HG02610 (cell line): ENCODE measurements around the gene ZGPAT.

ENCODE experiments used
- ATAC-seq: cut with Tn5 transposase; IDR thresholded peaks from one replicate; pipeline ENCODE4 v1.9.1; 2021; ENCODE audit warnings: mild to moderate bottlenecking, moderate library complexity; ENCODE audit not compliant: unreplicated experiment

ZGPAT gene

DNA sequence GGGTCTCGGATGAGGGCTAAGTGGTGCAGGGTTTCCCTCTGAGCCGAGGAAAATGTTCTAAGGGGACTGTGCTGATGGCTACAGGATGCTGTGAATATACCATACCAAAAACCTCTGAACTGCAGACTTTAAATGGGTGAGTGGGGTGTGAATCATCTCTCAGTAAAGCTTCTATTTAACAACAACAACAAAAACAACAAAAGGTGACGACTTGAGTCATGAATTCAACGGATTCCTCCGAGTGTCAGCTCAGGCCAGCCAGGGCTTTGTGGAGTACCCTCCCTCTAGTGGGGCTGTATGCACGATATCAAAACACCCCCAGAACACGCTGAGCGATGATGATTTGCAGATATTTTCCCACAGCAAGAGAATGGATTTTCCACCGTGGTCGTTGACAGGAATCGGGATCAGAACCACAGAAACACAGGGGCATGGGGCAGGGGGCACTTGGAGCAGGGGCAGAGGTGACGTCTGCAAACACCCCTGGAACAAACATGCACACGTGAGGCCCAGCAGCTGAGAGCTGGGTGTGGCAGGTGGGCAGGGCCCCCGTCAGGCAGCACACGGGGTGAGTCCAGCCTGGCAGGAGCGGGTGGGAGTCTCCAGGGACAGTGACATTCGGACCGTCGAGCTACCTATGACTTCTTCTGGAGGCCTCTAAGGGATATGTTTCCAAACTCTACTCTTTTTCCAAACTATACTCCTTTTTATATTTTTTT lies 70.4 kb downstream of the ZGPAT start:
- no peak for ATAC-seq

DNA sequence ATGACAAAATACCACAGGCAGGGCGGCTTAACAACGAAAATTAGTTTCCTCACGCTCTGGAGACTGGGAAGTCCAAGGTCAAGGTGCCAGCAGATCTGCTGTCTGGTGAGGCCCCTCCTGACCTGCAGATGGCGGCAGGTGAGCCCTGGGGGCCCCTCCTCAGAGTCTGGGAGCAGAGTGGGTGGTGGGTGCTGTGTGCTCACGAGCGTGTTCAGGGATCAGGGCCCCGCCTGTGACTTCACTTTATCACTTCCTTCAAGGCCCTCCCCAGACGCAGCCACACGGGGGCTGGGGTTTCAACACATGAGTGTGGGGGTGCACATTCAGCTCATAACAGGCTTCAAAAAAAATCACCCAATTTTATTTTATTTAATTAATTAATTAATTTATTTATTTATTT lies 71.0 kb downstream of the ZGPAT start:
- no peak for ATAC-seq

DNA sequence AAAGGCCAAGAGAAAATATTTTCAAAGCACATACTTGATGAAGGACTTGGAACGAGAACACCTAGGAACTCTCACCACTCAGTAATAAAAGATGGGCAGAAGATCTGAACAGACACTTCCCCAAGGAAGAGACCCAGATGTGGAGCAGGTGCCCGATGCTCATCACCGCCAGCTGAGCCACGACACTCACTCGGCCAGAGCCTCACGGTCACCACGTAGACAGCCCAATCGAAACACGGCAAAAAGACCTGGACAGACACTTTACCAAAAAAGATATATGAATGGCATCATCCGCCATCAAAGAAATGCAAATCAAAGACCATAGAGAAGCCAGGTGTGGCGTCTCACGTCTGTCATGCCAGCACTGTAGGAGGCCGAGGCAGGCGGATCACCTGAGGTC lies 73.3 kb downstream of the ZGPAT start:
- ATAC-seq = no peak

DNA sequence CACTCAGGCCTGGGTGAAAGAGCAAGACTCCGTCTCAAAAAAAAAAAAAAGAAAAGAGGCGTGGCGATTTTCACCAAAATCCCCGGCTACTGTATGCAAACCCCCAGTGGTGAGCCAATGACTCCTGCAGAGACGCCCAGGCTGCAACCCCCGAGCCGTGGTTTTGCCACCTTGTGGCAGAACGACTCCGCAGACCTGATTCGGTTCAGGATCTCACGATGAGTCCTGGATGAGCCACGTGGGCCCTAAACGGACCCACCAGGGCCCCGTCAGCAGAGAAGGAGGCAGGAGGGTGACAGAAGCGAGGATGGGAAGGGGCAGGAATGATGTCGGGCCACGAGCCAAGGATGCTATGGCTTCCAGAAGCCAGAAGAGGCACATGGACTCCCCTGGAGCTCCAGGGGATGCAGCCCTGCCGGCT lies 74.2 kb downstream of the ZGPAT start:
- ATAC-seq = no peak

DNA sequence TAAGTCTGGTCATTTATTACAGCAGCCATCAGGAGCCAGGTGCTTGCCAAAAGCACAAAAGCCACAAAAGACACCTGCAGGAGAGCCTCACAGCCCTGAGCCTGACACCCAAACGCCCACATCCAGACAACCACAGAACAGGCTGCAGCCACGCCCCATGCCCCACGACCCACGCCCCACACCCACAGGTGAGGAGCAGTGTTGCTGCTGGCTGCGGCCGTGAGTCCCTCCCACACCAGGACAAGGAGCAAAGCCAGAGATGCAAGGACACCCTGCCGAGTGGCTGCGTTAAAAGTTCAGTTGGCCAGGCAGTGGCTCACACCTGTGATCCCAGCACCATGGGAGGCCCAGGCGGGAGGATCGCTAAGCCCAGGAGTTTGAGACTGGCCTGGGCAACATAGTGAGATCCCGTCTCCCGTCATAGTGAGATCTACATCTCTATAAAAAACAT lies 74.7 kb downstream of the ZGPAT start:
- no peak for ATAC-seq

DNA sequence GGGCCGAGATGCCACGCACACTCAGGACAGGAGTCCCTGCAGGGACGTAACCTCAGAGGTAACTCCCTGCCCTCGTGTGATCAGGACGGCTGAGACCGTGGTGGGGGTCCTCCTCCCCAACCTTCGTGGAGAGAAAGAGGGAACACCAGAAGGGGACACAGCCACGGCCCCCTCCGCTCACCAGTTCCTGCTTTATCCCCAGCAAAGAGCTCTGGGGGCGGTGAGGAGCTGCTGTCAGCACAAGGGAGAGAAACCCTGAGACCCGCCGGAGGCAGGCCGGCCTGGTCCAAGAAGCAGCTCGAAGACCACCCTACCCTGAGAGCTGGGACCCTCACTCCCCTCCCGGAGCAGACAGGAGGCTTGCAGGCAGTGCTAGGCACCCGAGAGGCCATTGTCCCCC lies 76.1 kb downstream of the ZGPAT start:
- ATAC-seq = no peak

DNA sequence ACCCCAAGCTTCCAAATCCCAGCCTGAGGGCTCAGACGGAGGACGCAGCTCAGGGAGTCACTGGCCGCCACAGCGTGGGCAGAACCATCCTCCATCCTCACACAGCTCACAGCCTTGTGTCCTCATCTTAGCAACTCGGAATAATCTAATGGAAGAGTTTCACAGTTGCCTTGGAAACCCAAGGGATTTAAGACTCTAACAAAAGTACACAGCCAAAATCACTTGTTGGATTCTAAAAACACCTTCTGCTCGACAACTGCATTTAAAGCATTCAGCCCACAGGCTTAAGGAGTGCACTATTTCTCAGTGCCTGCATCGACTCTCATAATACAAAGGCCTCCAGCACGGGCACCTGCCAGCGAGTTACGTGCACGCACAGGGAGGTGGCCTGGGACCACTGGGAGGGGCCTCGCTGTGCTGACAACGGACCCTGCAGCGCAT lies 77.9 kb downstream of the ZGPAT start:
- ATAC-seq = no peak
